H4 (cell line): ENCODE results near the gene EDNRA. TPM values are rescaled to one million over a fixed set of nuclear protein-coding genes. Genes with fewer than 3 reads are reported as not detected.
"Not testable (repeated sequence)": the region's sequence is repeated elsewhere in the genome, so short reads cannot be mapped to it uniquely, and the experiment has no call there.

Experiments
- DNase-seq: peaks from one replicate; pipeline ENCODE4 v3.0.0-alpha.2; 2015; ENCODE audit warnings: low spot score
- total RNA-seq: library from RNA; depleted of rRNA; stranded (reverse); fragments of >200 nt; shearing (Covaris generic); gene quantifications from 2 replicates; pipeline ENCODE4 v1.2.3, GENCODE V29; 2014; rRNA removed

Gene EDNRA
- not detected in 2 replicates for total RNA-seq

GRCh38 chr4:147480891-147481576 lies at the start of gene EDNRA:
TSS of gene EDNRA (plus strand) at chr4:147481097. CDS start at chr4:147485682, 4,585 bp downstream.
- DNase-seq: no peak

GRCh38 chr4:147434370-147434769 lies 46.5 kb upstream of the EDNRA start:
- not testable (repeated sequence) for DNase-seq

GRCh38 chr4:147440442-147440841 lies 40.5 kb upstream of the EDNRA start:
- no peak for DNase-seq

GRCh38 chr4:147447786-147448185 lies 33.1 kb upstream of the EDNRA start:
- no peak for DNase-seq

GRCh38 chr4:147453561-147454141 lies 27.2 kb upstream of the EDNRA start:
- peak; percentile 21 for DNase-seq

GRCh38 chr4:147456706-147457105 lies 24.2 kb upstream of the EDNRA start:
- no peak for DNase-seq

GRCh38 chr4:147461161-147461560 lies 19.7 kb upstream of the EDNRA start:
- DNase-seq: no peak

- DNase-seq: no peak
Measured at GRCh38 chr4:147463065-147463464, 17.8 kb upstream of the EDNRA start.

- DNase-seq: no peak
Measured at GRCh38 chr4:147465461-147465860, 15.4 kb upstream of the EDNRA start.

GRCh38 chr4:147477439-147477838 lies 3.5 kb upstream of the EDNRA start:
- DNase-seq: no peak

GRCh38 chr4:147479376-147479775 lies 1.5 kb upstream of the EDNRA start:
- no peak for DNase-seq

GRCh38 chr4:147479786-147480185 lies 1.1 kb upstream of the EDNRA start:
- peak; percentile 65 for DNase-seq

- no peak for DNase-seq
Measured at GRCh38 chr4:147480502-147480890, 401 bp upstream of the EDNRA start.

- no peak for DNase-seq
Measured at GRCh38 chr4:147481577-147482109, 746 bp downstream of the EDNRA start.

GRCh38 chr4:147482281-147482680 lies 1.4 kb downstream of the EDNRA start:
- no peak for DNase-seq

GRCh38 chr4:147485167-147485566 lies 4.3 kb downstream of the EDNRA start:
- no peak for DNase-seq

- DNase-seq: no peak
Measured at GRCh38 chr4:147487616-147488015, 6.7 kb downstream of the EDNRA start.

GRCh38 chr4:147488556-147488955 lies 7.7 kb downstream of the EDNRA start:
- DNase-seq: no peak

- DNase-seq: no peak
Measured at GRCh38 chr4:147491086-147491485, 10.2 kb downstream of the EDNRA start.

GRCh38 chr4:147492306-147492705 lies 11.4 kb downstream of the EDNRA start:
- no peak for DNase-seq

- DNase-seq: no peak
Measured at GRCh38 chr4:147492761-147493160, 11.9 kb downstream of the EDNRA start.

GRCh38 chr4:147493307-147493706 lies 12.4 kb downstream of the EDNRA start:
- DNase-seq: no peak

GRCh38 chr4:147494301-147494700 lies 13.4 kb downstream of the EDNRA start:
- DNase-seq: no peak
